GM18520 (cell line): ENCODE measurements around the gene RCL1.
"Not testable (repeated sequence)": the region's sequence is repeated elsewhere in the genome, so short reads cannot be mapped to it uniquely, and the experiment has no call there.

Experiments
- ATAC-seq: cut with Tn5 transposase; IDR thresholded peaks from one replicate; pipeline ENCODE4 v1.9.1; 2021; ENCODE audit not compliant: unreplicated experiment

The RCL1 gene

DNA sequence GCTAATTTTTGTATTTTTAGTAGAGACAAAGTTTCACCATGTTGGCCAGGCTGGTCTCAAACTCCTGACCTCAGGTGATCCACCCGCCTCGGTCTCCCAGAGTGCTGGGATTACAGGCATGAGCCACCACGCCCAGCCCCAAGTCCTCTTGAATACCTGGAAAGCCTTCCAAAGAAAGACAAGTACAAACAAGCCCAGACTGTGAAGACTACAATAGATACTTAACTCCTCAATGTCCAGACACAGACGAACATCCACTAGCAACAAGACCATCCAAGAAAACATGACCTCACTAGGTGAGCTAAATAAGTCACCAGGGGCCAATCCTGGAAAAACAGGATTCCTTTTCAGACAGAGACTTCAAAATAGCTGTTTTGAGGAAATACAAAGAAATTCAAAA lies 9.6 kb upstream of the RCL1 start:
- not testable (repeated sequence) for ATAC-seq

DNA sequence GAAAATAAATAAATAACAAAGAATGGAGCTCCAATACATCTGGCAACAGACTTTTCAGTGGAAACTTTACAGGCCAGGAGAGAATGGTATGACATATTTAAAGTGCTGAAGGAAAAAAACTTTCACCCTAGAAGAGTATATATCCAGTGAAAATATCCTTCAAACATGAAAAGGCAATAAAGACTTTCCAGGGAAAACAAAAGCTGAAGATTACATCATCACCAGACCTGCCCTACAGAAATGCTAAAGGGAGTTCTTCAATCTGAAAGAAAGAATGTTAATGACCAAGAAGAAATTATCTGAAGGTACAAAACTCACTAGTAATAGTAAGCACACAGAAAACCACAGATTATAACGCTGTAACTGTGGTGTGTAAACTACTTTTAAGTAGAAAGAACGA lies 8.3 kb upstream of the RCL1 start:
- ATAC-seq = no peak

- ATAC-seq = no peak
Observed at GRCh38 chr9:4786599-4786998, 6.1 kb upstream of the RCL1 start.

DNA sequence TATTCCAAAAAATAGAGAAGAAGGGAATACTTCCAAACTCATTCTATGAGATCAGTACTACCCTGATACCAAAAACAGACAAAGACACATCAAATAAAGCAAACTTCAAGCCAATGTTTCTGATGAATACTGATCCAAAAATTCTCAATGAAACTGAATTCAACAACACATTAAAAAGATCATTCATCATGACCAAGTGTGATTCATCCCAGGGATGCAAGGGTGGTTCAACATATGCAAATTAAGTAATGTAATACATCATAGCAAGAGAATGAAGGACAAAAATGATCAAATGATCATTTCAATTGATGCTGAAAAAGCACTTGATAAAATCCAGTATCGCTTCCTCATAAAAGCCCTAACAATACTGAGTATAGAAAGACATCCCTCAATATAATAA lies 4.9 kb upstream of the RCL1 start:
- no peak for ATAC-seq

- no peak for ATAC-seq
Observed at GRCh38 chr9:4788703-4789102, 4.0 kb upstream of the RCL1 start.

DNA sequence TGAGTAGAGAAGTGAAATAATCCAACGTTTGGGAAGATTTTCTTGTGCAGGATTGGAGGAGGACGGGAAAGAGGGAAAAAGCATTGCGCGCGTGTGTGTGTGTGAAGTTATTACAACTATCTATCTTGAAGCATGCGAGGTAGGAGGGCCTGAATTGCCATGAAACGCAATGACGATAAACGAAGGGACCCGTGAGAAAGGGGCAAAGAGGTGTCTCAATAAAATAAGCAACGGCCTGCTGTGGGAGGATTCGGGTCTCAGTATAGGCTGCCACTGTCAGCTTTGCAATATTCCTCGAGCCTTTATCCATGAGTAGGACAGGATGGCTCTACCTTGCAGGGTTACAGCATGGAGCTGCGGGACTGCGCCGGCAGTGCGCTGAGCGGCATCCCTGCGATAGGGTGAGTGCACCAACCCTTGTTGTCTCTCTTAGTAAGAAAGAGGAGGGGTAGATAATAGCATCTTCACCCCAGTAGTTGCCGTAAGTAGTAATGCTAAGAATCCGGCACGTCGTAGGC lies 631 bp upstream of the RCL1 start:
- peak; percentile 8 for ATAC-seq

GRCh38 chr9:4793459-4794395 lies 983 bp downstream of the RCL1 start:
- no peak for ATAC-seq

DNA sequence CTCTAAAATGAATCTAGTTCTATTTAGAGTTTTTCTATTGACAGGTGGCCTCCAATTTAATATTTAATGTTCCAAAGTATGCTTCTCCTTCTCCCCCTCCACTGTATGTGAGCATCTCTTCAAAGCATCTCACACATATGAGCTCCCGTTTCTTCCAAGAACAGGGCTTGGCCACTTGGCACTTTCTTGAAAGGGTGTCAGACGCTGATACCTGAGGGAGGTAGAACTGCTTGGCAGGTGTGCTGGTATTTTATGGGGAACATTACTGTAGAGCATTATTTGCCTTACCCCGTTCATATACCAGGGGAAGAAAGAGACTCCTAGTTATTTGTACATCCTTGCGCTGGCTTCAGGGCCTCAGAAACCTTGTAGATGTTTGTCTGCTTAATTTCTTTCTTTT lies 1.9 kb downstream of the RCL1 start:
- ATAC-seq = no peak

GRCh38 chr9:4795108-4795507 lies 2.4 kb downstream of the RCL1 start:
- ATAC-seq = not testable (repeated sequence)

DNA sequence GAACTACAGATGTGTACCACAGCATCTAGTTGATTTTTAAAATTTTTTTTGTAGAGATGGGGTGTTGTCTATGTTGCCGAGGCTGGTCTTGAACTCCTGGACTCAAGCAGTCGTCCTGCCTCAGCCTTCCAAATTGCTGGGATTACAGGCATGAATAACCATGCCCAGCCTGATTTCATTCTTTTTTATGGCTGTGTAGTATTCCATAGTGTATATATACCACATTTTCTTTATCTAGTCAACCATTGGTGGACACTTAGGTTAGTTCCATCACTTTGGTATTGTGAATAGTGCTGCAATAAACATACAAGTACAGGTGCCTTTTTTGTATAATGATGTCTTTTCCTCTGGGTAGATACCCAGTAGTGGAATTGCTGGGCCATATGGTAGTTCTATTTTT lies 3.8 kb downstream of the RCL1 start:
- ATAC-seq = no peak

DNA sequence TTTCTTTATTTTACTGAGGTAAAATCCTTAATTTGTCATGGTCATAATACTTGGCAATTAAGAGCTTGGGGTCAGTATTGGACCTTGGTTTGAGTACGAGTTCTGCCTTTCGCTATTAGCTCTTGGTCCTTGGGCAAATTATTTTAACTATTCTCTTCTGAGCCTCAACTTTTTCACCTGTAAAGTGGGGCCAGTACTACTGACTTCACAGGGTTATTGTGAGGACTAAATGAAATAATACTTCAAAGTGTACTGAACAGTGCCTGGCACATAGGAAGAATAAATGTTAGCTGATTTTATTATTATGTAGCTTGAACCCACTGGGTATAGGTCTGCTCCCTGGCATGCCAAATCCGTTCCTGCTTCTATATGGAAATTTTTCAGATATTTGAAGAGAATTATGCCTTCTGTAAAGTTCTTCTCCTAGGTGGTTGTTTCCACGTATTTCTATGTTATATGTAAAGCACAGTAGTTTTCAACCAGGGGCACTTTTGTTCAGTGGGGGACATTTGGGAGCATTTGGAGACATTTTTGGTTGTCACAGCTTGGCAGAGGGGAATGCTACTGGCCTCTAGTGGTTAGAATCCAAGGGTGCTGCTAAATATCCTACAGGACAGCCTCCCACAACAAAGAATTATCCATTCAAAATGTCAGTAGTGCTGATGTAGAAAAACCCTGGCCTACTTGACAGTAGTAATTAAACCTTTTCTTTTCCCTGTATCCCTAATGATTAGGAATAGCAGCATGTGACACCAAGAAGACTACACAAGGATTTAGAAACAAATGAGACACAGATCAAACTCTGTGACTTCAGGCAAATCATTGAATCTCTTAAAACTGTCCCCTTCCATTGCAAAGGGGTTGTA lies 4.5 kb downstream of the RCL1 start:
- no peak for ATAC-seq

- no peak for ATAC-seq
Observed at GRCh38 chr9:4797854-4798150, 5.1 kb downstream of the RCL1 start.

DNA sequence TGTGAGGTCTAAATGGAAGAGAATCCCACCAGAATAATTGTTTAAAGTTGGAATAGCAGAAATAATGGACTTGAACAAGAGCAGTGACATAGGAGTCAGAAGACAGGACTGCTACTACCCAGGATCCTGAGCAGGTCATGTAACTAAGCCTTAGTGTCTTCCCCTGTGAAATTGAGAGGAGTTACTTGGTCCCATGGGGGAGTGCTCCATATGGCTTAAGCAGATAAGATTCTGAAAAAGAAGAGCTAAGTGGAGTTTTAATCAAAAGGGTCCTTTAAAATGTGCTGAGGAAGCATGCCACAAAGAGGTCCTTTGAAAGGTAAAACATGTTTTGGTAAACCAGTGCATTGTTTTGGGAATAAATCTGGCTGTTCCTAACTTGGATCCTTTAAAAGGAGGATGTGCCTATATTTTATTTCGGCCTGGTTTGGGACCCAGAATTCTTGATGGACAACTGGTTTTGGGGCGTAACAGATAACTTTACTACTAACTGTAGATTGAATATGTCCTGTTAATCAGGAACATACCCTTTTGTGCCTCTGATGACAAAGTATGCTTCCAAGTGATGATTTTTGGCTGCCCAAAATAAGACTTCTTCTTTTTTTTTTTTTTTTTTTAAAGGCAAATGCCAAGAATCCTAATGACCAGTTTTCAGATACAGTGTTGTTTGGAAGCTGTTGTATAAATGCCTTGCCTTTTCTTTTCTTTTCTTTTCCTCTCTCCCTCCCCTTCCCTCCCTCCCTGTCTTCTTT lies 5.7 kb downstream of the RCL1 start:
- no peak for ATAC-seq

DNA sequence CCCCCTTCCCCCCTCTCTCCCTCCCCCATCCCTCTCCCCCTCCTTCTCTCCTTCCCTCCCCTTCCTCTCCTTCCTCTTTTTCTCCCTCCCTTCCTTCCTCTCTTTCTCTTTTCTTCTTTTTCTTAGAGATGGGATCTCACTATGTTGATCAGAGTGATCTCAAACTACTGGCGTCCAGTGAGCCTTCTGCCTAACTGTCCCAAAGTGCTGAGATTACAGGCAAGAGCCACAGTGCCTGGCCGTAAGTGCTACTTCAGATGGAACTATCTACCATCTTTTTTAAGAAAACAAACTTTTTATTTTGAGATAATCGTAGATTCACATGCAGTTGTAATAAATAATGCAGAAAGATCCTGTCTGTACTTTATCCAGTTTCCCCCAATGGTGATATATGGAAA lies 6.3 kb downstream of the RCL1 start:
- no peak for ATAC-seq

GRCh38 chr9:4799775-4800174 lies 7.0 kb downstream of the RCL1 start:
- ATAC-seq = no peak

DNA sequence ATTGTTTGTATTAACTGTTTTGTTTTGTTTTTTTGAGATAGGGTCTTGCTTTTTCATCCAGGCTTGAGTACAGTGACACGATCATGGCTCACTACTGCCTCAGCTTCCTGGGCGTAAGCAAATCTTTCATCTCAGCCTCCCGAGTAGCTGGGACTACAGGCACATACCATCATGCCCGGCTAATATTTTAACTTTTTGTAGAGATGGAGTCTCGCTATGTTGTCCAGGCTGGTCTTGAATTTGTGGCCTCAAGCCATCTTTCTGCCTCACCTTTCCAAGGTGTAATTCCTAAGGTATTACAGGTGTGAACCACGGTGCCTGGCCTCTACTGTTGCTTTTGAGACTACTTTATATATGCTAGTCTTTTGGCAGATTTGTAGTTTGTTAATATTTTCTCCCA lies 8.4 kb downstream of the RCL1 start:
- no peak for ATAC-seq

GRCh38 chr9:4803670-4804530 lies 11.2 kb downstream of the RCL1 start:
- ATAC-seq = no peak

DNA sequence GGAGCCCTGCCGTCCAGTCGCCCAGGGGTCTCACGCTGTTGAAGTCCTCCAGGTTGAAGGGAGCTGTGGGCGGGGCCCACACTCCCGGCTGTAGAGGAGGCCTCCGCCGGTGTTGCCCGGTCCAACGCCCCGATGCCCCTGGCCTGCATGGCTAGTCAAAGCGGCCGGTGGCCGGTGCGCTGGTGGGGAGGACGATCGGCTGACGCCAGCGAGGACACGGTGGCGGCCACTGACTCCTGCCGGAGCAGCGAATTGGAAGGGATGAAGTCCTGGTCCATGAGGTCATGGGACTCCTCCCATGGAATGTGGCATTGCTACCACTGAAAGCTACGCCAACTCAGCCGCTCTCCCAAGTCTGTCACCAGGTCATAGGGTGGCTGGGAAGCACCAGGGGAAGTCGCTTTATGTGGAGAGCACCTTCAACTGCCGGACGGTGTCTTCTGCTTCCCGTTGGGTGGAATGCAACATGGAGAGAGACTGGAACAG lies 11.8 kb downstream of the RCL1 start:
- ATAC-seq = no peak

GRCh38 chr9:4805191-4805918 lies 12.6 kb downstream of the RCL1 start:
- peak; percentile 59 for ATAC-seq

DNA sequence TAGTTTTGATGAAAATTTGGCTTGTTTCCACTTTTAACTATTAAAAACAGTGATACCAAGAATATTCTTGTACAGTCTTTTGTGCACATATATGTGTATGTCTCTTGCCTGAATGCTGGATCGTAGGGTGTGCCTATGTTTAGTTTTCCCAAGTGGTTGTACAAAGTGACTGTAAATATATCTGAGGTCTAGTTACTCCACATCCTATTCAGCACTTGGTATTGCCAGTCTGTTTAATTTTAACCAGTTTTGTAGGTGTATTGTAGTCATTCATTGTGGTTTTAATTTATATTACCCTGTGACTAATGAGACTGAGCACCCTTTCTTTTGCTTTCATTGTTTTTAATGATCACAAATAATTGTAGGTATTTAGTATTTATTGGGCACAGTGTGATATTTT lies 17.8 kb downstream of the RCL1 start:
- no peak for ATAC-seq
